ENCODE results near the gene PARVG.

- TF ChIP-seq CTCF (IDR thresholded peaks at IDR 0.05; ENCODE audit: low read length) (no peak), EZH2 (optimal IDR thresholded peaks at IDR 0.05; ENCODE audit: low read depth, low read length) (no peak), EZH2phosphoT487 (IDR thresholded peaks at IDR 0.05; ENCODE audit: low read length) (no peak)
These were observed 3.3 kb downstream of the PARVG start for GRCh38 chr22:44184006-44184405.
